HG02973 (cell line): ENCODE results near the gene MZT2B.
A peak's percentile ranks its signal among the peaks of the same experiment; 100 is the strongest.
"Not testable (repeated sequence)": the region's sequence is repeated elsewhere in the genome, so short reads cannot be mapped to it uniquely, and the experiment has no call there.

Experiments used
- ATAC-seq: cut with Tn5 transposase; IDR thresholded peaks from one replicate; pipeline ENCODE4 v1.9.1; 2021; ENCODE audit warnings: moderate library complexity; ENCODE audit not compliant: unreplicated experiment

The MZT2B gene

GRCh38 chr2:130169896-130170295 lies 12.2 kb upstream of the MZT2B start:
- no peak for ATAC-seq

GRCh38 chr2:130174866-130175265 lies 7.2 kb upstream of the MZT2B start:
- ATAC-seq: peak; percentile 68

GRCh38 chr2:130180404-130181324 lies 1.4 kb upstream of the MZT2B start:
- not testable (repeated sequence) for ATAC-seq

- peak; percentile 49 for ATAC-seq
Measured at GRCh38 chr2:130181325-130181879, 660 bp upstream of the MZT2B start, which contains the start of gene SMPD4. Gene SMPD4 (minus strand): TSS chr2:130181602. CDS start chr2:130176592, 5,010 bp downstream.

- ATAC-seq: peak; percentile 7
Measured at GRCh38 chr2:130182826-130183511, 907 bp downstream of the MZT2B start.

- no peak for ATAC-seq
Measured at GRCh38 chr2:130183512-130184373, 1.7 kb downstream of the MZT2B start.

GRCh38 chr2:130185436-130185835 lies 3.4 kb downstream of the MZT2B start:
- ATAC-seq: no peak

GRCh38 chr2:130185896-130186295 lies 3.8 kb downstream of the MZT2B start:
- no peak for ATAC-seq

- no peak for ATAC-seq
Measured at GRCh38 chr2:130186391-130186790, 4.3 kb downstream of the MZT2B start.

- ATAC-seq: no peak
Measured at GRCh38 chr2:130187268-130187667, 5.2 kb downstream of the MZT2B start.

- ATAC-seq: not testable (repeated sequence)
Measured at GRCh38 chr2:130187859-130188792, 6.1 kb downstream of the MZT2B start.

- not testable (repeated sequence) for ATAC-seq
Measured at GRCh38 chr2:130188958-130189357, 6.9 kb downstream of the MZT2B start.

- ATAC-seq: no peak
Measured at GRCh38 chr2:130190237-130190636, 8.2 kb downstream of the MZT2B start.

- ATAC-seq: not testable (repeated sequence)
Measured at GRCh38 chr2:130191319-130191718, 9.3 kb downstream of the MZT2B start.

- not testable (repeated sequence) for ATAC-seq
Measured at GRCh38 chr2:130192451-130192850, 10.4 kb downstream of the MZT2B start.

- ATAC-seq: not testable (repeated sequence)
Measured at GRCh38 chr2:130193824-130194223, 11.8 kb downstream of the MZT2B start.

- not testable (repeated sequence) for ATAC-seq
Measured at GRCh38 chr2:130195089-130195635, 13.1 kb downstream of the MZT2B start.

- not testable (repeated sequence) for ATAC-seq
Measured at GRCh38 chr2:130196052-130196451, 14.0 kb downstream of the MZT2B start.

GRCh38 chr2:130198343-130198742 lies 16.3 kb downstream of the MZT2B start, which contains the start of gene TUBA3E:
Gene TUBA3E (minus strand): TSS chr2:130198439. CDS start chr2:130198360, 79 bp downstream.
- no peak for ATAC-seq
